Dedifferentiated amniotic fluid mesenchymal stem cell (primary cell): ENCODE data around the gene IL3RA.
"Not testable (repeated sequence)": the region's sequence is repeated elsewhere in the genome, so short reads cannot be mapped to it uniquely, and the experiment has no call there.

ENCODE experiments used
- DNase-seq: peaks from one replicate; pipeline ENCODE4 v3.0.0-alpha.2; 2016; ENCODE audit errors: extremely low spot score

The IL3RA gene

DNA sequence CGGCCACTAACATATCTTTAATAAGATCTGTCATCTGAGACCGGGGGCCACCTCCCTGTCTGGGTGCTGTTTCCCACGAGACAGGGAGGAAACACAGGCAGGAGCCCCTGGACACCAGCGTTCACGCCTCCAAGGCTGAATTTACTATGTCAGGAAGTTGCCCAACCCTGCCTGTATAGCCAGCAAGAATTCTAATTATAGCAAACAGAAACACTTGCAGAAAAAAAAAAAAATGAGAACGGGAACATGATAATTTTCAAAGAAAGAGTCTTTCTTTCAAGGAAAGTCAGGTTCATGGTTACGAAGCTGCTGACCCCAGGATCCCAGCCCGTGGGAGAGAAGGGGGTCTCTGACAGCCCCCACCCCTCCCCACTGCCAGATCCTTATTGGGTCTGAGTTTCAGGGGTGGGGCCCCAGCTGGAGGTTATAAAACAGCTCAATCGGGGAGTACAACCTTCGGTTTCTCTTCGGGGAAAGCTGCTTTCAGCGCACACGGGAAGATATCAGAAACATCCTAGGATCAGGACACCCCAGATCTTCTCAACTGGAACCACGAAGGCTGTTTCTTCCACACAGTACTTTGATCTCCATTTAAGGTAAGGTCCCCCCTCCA, at the start of gene IL3RA:
IL3RA (plus strand) TSS at position 455 of the 613 bp plus-strand sequence. CDS start 4,981 bp downstream, outside the sequence.
- DNase-seq, result no peak

DNA sequence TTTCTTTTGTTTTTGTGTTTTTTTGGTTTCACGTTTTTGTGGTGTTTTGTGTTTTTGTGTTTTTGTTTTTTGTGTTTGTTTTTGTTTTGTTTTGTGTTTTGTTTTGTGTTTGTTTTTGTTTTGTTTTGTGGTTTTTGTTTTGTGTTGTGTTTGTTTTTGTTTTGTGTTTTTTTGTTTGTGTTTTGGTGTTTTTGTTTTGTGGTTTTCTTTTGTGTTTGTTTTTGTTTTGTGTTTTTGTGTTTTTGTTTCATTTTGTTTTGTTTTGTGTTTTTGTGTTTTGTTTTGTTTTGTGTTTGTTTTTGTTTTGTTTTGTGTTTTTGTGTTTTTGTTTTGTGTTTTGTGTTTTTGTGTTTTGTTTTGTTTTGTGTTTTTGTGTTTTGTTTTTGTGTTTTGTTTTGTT, 47.0 kb upstream of the IL3RA start:
- DNase-seq, result no peak

DNA sequence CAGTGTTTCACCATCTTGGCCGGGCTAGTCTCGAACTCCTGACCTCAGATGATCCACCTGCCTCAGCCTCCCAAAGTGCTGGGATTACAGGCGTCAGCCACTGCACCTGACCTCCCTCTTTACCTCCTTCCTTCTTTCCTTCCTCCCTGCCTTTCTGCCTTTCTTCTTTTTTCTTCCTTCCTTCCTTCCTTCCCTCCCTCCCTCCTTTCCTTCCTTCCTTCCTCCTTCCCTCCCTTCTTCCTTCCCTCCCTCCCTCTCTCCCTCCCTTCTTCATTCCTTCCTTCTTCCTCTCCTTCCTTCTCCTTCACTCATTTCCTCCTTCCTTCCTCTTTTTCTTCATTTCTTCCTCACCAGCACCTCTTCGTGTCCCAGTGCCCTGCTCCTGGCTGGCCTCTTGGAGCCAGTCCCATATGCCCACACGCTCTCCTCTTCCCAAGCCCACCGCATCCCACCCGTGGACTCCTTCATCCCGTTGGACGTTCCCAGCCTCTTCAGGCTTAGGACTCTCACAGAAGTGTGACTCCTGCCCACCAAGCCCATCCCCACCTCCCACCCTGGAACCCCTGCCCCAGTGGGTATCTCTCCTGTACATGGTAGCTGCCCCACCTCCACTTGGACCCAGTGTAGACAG, 45.4 kb upstream of the IL3RA start:
- no peak for DNase-seq

DNA sequence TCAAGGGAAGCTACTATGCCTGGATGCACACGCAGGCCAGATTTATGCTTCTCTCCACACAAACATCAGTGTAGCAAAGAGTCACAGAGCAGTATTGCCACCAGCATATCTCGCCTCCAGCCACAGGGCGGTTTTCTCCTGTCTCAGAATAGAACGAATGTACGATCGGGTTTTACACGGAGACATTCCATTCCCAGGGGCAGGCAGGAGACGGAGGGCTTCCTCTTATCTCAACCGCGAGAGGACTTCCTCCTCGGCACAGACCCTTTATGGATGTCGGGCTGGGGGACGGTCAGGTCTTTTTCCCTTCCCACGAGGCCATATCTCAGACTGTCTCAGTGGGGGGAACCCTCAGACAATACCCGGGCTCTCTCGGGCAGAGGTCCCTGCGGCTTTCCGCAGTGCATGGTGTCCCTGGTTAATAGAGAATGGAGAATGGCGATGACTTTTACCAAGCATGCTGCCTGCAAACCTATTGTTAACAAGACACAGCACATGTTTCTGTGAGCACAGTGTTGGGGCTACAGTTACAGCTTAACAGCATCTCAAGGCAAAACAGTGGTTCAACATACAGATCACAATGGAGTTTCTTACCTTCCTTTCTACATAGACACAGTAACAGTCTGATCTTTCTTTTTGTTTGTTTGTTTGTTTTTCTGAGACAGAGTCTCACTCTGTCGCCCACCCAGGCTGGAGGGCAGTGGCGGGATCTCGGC, 43.9 kb upstream of the IL3RA start:
- no peak for DNase-seq

DNA sequence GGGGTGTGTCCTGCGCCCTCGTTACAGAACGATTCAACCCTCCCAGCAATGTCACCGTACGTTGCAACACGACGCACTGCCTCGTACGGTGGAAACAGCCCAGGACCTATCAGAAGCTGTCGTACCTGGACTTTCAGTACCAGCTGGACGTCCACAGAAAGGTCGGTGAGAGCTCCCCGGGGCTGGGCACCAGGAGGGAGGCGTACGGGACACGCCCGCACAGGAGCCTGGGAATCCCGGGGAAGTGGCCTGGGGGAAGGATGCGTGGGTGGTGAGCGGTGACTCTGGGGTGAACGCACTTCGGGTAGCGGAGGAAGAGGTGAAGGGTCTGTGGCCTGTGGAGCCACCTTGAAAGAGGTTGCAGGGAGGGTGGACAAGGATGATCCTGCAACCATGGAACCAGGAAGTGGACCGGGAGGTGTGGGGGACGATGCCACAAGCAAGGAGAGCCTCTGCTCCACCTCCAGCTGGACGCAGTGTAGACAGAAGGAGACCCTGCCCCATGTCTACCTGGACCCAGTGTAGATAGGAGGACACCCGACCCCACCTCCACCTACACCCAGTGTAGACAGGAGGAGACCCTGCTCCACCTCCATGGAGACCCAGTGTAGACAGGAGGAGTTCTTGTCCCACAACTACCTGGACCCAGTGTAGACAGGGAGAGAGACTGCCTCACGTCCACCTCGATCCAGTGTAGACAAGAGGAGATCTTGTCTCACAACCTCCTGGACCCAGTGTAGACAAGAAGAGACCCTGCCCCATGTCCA, 42.1 kb upstream of the IL3RA start:
- no peak for DNase-seq

DNA sequence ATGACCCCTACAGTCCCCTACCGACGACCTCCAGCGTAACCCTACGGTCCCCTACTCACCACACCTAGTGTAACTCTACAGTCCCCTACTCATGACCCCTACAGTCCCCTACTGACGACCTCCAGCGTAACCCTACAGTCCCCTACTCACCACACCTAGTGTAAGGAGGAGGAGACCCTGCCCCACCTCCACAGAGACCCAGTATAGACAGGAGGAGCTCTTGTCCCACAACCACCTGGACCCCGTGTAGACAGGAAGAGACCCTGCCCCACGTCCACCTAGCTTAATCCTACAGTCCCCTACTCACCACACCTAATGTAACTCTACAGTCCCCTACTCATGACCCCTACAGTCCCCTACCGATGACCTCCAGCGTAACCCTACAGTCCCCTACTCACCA, 41.0 kb upstream of the IL3RA start:
- DNase-seq, result no peak

DNA sequence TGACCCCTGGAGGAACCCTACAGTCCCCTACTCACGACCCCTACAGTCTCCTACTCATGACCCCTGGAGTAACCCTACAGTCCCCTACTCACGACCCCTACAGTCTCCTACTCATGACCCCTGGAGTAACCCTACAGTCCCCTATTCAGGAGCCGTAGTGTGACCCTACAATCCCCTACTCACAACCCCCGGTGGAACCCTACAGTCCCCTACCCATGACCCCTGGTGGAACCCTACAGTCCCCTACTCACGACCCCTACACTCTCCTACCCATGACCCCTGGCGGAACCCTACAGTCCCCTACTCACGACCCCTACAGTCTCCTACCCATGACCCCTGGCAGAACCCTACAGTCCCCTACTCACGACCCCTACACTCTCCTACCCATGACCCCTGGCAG, 39.0 kb upstream of the IL3RA start:
- not testable (repeated sequence) for DNase-seq

DNA sequence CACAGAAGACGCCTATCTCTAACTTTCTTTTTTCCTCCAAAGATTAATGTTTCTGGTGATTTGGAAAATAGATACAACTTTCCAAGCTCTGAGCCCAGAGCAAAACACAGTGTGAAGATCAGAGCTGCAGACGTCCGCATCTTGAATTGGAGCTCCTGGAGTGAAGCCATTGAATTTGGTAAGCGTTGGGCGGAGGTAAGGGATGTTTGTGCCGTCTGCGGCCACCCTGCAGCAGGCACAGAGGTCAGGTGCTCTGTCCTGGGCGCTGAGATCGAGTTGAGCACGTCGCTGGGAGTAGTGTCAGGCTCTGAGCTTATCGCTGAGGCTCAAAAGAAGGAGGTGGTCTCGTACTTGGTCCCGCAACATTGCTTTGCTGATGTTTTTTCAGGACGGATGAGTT, 36.1 kb upstream of the IL3RA start:
- no peak for DNase-seq

DNA sequence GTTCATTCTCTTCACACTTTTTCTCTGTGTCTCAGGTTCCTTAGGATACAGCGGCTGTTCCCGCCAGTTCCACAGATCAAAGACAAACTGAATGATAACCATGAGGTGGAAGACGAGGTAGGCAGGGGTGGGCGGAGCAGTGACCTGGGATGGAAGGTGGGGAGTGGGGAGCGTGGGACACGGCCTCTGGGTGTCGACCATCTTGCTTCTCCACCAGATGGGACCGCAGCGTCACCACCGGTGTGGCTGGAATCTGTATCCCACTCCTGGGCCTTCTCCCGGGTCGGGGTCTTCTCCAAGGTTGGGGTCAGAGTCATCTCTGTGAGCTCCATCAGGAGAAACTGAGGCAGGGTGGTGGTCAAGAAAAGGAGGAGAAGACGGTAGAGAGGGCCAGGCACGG, 31.2 kb upstream of the IL3RA start:
- no peak for DNase-seq

DNA sequence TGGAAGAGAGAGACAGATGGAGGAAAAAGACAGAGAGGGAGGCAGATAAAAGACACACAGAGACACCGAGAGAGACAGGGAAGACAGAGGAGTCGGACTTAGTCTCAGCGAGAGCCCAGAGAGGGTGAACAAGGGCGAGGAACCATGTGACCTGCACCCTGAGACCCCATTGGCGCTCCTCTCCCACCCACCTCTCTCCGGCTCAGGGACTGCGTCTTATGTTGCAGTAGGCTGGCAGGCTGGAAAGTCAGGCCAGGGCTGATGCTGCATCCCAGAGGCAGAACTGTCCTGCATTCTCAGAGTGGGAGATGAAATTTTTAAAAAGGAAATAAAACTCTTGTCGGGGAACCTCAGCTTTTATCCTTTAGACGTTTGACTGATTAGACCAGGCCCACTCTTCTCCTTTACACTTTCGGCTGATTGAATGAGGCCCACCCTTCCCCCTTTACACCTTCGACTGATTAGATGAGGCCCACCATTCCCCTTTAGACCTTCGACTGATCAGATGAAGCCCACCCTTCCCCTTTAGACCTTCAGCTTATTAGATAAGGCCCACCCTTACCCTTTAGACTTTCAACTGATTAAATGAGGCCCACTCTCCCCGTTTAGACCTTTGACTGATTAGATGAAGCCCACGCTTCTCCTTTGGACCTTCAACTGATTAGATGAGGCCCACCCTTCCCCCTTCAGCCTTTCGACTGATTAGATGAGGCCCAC, 29.5 kb upstream of the IL3RA start:
- no peak for DNase-seq

DNA sequence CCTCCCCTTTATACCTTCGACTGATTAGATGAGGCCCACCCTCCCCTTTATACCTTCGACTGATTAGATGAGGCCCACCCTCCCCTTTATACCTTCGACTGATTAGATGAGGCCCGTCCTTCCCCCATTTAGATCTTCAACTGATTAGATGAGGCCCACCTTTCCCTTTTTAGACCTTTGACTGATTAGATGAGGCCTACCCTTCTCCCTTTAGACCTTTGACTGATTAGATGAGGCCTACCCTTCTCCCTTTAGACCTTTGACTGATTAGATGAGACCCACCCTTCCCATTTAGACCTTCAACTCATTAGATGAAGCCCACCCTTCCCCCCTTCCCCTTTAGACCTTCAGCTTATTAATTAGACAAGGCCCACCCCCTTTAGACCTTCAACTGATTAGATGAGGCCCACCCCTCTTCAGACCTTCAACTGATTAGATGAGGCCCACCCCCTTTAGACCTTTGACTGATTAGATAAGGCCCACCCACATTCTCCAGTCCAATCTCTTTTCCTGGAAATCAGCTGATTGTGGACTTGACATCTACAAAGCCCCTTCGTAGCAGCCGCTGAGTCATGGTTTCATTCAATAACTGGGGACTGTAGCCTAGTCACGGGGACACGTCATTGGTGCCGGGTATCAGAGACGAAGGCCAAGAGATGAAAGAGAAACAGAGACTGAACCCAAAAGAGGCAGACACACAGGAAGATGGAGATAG, 28.8 kb upstream of the IL3RA start:
- no peak for DNase-seq

DNA sequence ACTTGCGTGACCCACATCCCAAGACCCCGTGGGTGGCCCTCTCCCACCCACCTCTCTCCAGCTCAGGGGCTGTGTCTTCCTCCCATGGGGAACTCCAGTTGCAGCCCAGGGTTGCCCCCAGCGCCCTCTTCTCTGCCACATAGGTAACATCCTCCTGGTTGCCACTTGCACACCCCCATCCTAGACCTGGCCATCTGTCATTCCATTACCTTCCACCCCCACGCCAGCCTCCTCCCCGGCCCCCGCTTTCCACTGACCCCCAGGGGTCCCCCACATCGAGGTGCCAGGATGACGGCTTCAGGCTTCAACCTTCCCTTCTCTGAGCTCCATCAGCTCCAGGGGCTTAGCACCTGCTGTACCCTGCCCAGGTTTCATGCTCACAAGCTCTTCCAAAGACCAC, 28.1 kb upstream of the IL3RA start:
- no peak for DNase-seq

DNA sequence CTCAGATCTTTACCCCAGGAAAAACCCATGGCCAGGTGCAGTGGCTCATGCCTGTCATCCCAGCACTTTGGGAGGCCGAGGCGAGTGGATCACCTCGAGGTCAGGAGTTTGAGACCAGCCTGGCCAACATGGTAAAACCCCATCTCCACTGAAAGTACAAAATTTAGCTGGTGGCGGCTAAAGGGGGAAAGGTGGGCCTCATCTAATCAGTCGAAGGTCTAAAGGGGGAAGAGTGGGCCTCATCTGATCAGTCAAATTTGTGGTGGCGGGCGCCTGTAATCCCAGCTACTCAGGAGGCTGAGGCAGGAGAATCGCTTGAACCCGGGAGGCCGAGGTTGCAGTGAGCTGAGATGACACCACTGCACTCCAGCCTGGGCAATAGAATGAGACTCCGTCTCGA, 27.7 kb upstream of the IL3RA start:
- DNase-seq, result not testable (repeated sequence)

DNA sequence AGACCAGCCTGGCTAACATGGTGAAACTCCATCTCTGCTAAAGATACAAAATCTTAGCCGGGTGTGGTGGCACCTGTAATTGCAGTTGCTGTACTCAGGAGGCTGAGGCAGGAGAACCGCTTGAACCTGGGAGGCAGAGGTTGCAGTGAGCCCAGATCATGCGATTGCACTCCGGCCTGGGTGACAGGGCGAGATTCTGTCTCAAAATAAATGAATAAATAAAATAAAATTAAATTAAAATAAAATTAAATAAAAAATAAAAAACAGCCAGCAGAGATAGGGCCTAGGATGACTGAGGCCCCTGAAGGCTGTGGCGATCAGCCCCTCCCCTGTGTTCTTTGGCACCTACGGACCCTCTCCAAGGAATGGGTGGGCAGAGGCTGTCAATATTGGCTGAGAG, 22.8 kb upstream of the IL3RA start:
- DNase-seq, result no peak

DNA sequence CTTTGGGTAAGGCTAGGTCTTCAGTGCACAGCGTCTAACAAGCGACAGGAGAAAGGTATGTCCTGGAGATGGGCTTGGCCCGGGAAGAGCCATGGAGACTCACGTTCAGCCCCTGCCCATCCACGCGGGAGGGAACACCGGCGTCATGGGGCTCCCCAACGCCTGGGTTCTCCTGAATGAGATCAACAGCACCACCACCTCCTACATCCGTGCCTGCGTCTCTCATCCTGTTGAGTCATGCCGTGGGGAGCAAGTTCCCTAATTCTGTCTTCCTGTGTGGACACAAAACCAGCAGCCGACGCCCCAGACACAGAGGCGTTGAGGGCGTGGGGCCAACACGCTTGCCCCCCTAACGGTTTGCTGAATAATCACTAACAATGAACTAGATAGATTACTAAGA, 20.1 kb upstream of the IL3RA start:
- no peak for DNase-seq

DNA sequence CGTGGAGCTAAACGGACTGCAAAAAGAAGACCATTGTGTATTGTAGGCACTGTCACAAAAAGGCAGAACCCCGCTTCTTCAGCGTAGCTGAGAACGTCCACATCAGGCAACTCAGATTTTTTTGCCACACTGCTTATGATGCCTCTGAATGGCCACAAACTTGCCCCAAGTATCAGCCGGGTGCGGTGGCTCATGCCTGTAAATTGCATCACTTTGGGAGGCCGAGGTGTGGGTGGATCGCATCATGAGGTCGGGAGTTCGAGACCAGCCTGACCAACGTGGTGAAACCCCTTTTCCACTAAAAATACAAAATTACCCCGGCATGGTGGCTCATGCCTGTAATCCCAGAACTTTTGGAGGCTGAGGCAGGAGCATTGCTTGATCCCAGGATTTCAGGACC, 14.9 kb upstream of the IL3RA start:
- no peak for DNase-seq

DNA sequence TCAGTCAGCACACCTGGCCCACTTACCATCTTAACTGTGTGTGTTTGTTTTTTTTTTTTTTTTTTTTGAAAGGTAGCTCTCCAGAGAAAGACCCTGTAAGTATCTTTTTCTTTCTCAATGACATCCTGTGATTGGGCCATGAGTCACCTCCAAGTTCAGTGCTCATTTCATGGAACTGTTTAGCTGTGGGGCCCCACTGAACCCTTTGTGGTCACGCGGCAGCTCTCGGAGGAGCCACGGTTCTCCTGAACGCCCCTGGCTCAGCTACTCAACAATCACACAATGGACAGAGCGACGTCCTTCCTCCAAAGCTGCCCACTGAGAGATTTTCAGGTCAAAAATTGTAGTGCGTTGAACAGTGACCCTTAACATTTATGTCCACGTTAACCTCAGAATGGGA, 14.2 kb upstream of the IL3RA start:
- no peak for DNase-seq

DNA sequence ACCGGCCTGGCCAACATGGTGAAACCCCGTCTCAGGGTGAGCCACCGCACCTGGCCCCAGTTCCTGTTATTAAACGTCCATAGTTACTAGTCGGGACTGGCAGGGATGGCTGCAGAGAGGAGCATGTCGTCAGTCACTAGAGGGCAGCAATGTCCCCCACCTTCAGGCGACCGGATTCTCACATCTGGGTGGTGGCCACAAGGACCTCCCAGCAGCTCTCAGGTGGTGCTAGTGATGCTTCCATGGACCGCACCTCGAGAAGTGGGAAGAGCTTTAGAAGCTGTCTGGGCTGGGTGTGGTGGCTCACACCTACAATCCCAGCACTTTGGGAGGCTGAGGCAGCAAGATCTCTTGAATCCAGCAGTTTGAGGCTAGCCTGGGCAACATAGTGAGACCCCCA, 13.3 kb upstream of the IL3RA start:
- DNase-seq, result no peak

DNA sequence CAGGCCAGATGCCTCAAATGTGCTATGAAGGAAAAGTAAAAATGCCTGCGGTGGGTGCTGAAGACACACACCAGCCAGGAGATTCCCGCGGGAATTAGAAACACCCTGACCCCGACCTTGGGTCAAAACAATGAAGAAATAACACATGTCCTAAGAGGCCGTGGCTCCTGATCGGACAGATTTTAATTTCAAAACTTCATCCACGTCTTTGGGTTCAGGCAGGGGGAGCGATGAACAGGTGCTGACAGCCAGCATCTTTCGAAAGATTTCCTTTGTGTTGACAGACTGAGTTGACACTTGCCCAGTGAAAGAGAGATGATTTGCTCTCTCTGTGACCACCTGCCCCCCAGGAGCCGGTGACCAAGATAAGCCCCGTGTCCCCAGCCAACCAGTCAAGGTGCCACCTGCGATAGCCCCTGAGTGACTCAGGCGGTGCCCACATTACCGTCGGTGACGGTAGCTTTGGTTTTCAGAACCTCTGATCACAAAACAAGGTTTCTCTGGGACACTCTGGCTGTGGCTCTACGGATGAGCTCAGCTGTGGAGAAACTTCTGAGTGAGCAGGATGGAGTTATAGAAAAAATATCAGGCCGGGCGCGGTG, 11.0 kb upstream of the IL3RA start:
- DNase-seq, result no peak

DNA sequence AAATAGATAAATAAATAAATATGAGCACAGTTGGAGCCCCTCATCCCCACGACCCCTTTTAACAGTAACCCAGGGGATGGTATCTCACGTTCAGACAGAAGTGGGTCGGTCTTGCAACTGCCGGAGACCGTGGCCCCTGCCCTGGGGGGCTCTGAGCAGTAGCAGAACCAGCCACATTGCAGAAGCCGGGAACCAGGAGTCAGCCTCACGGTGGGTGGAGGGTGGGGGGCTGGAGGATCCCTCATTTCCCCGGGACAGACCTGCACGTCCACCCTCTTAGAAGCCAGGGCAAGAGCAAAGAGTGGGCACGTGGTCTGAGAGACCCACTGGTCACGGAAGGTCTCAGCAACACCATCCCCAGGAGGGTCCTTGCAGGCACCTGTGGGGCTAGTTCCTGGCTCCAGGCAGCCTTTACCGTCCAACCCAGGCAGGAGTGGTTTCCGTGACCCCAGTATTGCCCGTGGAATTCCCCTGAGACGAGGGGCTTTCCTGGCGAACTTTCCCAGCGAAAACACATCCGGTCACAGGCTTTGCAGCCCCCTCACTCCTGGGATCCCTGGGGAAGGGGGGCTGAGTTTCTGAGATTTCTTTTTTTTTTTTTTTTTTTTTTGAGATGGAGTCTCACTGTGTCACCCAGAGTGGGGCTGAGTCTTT, 8.8 kb upstream of the IL3RA start:
- no peak for DNase-seq
